Vagina (tissue), 2 donors: ENCODE results near the gene NUP93.

Source experiments
- POLR2A ChIP-seq, 2 donors: fragments of 450-650 bp; IDR thresholded peaks; one replicate each; pipeline ENCODE4 v1.6.1; 2017; ENCODE audit warnings: antibody characterized with exemption in 2 of 2, mild to moderate bottlenecking in 2 of 2, moderate library complexity in 2 of 2
- POLR2AphosphoS5 ChIP-seq, 2 donors: sonication (generic); formaldehyde crosslinking; IDR thresholded peaks; one replicate each; pipeline ENCODE4 v1.9.0; 2017; ENCODE audit warnings: antibody characterized with exemption in 2 of 2, mild to moderate bottlenecking in 2 of 2, low read depth in 1 of 2; ENCODE audit not compliant: insufficient read depth in 1 of 2
- TF ChIP-seq, protein P1 (sequence below), 3 experiments: fragments of 450-650 bp in 2 of 3; fragments of 200-600 bp in 1 of 3; sonication (generic) in 1 of 3; IDR thresholded peaks; one replicate each; pipeline ENCODE4 v1.5.1; 2017 to 2019; ENCODE audit warnings: antibody characterized with exemption in 3 of 3, mild to moderate bottlenecking in 2 of 3, moderate library complexity in 2 of 3

GRCh38 chr16:56841233-56841632, 111.3 kb downstream of the NUP93 start:
- TF ChIP-seq, protein P1, sequence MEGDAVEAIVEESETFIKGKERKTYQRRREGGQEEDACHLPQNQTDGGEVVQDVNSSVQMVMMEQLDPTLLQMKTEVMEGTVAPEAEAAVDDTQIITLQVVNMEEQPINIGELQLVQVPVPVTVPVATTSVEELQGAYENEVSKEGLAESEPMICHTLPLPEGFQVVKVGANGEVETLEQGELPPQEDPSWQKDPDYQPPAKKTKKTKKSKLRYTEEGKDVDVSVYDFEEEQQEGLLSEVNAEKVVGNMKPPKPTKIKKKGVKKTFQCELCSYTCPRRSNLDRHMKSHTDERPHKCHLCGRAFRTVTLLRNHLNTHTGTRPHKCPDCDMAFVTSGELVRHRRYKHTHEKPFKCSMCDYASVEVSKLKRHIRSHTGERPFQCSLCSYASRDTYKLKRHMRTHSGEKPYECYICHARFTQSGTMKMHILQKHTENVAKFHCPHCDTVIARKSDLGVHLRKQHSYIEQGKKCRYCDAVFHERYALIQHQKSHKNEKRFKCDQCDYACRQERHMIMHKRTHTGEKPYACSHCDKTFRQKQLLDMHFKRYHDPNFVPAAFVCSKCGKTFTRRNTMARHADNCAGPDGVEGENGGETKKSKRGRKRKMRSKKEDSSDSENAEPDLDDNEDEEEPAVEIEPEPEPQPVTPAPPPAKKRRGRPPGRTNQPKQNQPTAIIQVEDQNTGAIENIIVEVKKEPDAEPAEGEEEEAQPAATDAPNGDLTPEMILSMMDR (IDR thresholded peaks at IDR 0.05) = no peak
- TF ChIP-seq POLR2AphosphoS5 (IDR thresholded peaks at IDR 0.05; ENCODE audit: insufficient read depth in 1 of 2, low read depth in 1 of 2) = no peak
- no peak for TF ChIP-seq POLR2A (IDR thresholded peaks at IDR 0.05)
